ENCODE results near the gene TFPT.

DNA sequence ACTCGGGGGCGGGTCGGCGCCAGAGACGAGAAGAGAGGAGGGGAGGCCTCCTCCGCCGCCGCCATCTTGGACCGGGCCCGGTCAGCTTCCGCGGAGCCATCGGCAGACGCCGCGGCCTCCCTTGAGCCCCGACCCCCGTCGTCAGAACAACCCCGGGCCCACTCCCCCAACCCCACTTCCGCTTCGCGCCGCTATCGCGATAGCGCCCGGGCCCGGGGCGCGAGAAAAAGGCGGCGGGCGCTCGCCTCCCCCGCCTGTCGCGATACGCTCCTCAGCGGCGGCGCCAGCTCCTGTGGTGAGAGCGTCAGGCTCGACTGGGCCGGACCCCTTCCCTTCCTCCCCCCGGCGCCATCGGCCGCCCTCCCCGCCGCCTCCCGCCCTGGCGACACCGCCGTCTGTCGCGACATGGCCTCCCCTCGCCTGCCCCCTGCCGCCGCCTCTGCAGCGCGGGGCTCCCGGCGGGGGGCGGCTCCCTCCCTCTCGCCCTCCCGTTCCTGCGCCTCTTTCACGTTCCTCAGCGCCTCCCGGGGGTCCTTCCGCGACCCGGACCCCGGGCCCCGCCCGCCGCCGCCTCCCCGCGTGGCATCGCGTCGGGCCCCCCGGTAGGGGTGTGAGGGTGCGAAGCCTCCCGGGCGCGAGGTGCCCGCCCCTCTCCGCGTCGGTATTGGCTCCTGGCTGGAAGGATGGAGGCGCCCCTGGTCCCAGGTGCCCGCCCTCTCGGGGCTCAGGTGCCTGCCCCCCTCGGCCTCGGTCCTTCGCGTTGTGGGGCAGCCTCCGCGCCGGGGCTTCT is 22.4 kb upstream of the TFPT start, which contains the start of gene CNOT3:
- TF ChIP-seq, protein P1, sequence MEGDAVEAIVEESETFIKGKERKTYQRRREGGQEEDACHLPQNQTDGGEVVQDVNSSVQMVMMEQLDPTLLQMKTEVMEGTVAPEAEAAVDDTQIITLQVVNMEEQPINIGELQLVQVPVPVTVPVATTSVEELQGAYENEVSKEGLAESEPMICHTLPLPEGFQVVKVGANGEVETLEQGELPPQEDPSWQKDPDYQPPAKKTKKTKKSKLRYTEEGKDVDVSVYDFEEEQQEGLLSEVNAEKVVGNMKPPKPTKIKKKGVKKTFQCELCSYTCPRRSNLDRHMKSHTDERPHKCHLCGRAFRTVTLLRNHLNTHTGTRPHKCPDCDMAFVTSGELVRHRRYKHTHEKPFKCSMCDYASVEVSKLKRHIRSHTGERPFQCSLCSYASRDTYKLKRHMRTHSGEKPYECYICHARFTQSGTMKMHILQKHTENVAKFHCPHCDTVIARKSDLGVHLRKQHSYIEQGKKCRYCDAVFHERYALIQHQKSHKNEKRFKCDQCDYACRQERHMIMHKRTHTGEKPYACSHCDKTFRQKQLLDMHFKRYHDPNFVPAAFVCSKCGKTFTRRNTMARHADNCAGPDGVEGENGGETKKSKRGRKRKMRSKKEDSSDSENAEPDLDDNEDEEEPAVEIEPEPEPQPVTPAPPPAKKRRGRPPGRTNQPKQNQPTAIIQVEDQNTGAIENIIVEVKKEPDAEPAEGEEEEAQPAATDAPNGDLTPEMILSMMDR (IDR thresholded peaks at IDR 0.05; ENCODE audit: insufficient read depth, low read depth, low read length) = no peak
- TF ChIP-seq EZH2 (IDR thresholded peaks at IDR 0.05; ENCODE audit: insufficient read depth, low read length) = no peak
